K562 (cell line): ENCODE measurements around the gene KRTAP6-1. TPM values are rescaled to one million over a fixed set of nuclear protein-coding genes. Genes with fewer than 3 reads are reported as not detected.

Experiments
- ATAC-seq: fragments of 200-7000 bp; cut with Tn5 transposase; 3 replicates; pipeline ENCODE4 v1.9.1; 2020; ENCODE audit warnings: moderate library complexity
- BruUV-seq: library from RNA; stranded (reverse); fragments of 400-500 nt; replicated peaks from 2 replicates; lab custom pipeline; 2021; lab: Mats Ljungman, UMichigan
- CTCF ChIA-PET: fragments of 300-600 bp; formaldehyde crosslinking; extraction: SDS; loops from one replicate; lab custom pipeline; 2021; ENCODE audit warnings: low intra/inter-chr PET ratio; lab: Yijun Ruan, JAX
- POLR2A ChIA-PET: fragments of 300-600, 350-650 bp; sonication (Branson Sonifier 250); formaldehyde crosslinking; extraction: SDS; loops from one replicate; lab custom pipeline; 2021; ENCODE audit warnings: antibody characterized with exemption, inconsistent platforms; lab: Yijun Ruan, JAX
- DNase-seq, 4 experiments: peaks; one replicate each; pipeline versions ENCODE4 v3.0.0 to v3.0.0-alpha.2; 2011 to 2018; ENCODE audit warnings: low spot score in 3 of 4, mixed read lengths in 3 of 4; ENCODE audit errors: extremely low read depth in 1 of 4
- FAIRE-seq: peaks from 2 replicates; lab custom pipeline; 2011; peaks lifted over from hg19 to GRCh38; lab: Jason Lieb, UNC
- H2AFZ ChIP-seq: 2 replicates; pipeline ENCODE4 v1.6.0; 2011; ENCODE audit warnings: low read depth, low read length, control low read depth, inconsistent platforms
- H3K27ac ChIP-seq: fragments of 200-600 bp; 3 replicates; pipeline ENCODE4 v1.8.0; 2011; ENCODE audit warnings: low read depth, mild to moderate bottlenecking, control low read depth, inconsistent platforms, low read length, moderate library complexity, mixed read lengths; ENCODE audit errors: extremely low read depth
- H3K27me3 ChIP-seq, 2 experiments: fragments of 300-600 bp in 1 of 2; 2 replicates in 1 of 2; 3 replicates in 1 of 2; pipeline versions ENCODE4 v1.6.0 to v1.8.0; 2011; ENCODE audit warnings: inconsistent platforms in 2 of 2, low read length in 2 of 2, mild to moderate bottlenecking in 1 of 2, mixed read lengths in 1 of 2, moderate library complexity in 1 of 2; ENCODE audit not compliant: control insufficient read depth in 2 of 2, insufficient read depth in 2 of 2
- H3K36me3 ChIP-seq: fragments of 300-600 bp; 3 replicates; pipeline ENCODE4 v1.8.0; 2011; ENCODE audit warnings: mild to moderate bottlenecking, low read length, inconsistent platforms; ENCODE audit not compliant: control insufficient read depth, insufficient read depth
- H3K4me1 ChIP-seq, 2 experiments: fragments of 200-600 bp in 1 of 2; replicated peaks in 1 of 2; 2 replicates in 1 of 2; 3 replicates in 1 of 2; pipeline versions ENCODE4 v1.5.1 to v1.8.0; 2011; ENCODE audit warnings: inconsistent platforms in 2 of 2, low read length in 2 of 2, mild to moderate bottlenecking in 1 of 2, mixed read lengths in 1 of 2, moderate library complexity in 1 of 2; ENCODE audit not compliant: control insufficient read depth in 2 of 2, insufficient read depth in 2 of 2
- H3K4me2 ChIP-seq: 2 replicates; pipeline ENCODE4 v1.6.1; 2011; ENCODE audit warnings: low read length, control low read depth, inconsistent platforms, mixed read lengths; ENCODE audit not compliant: insufficient read depth
- H3K4me3 ChIP-seq: fragments of 200-600 bp; sonication (generic), shearing (Covaris generic); 2 replicates; pipeline ENCODE4 v1.5.1; 2016; ENCODE audit warnings: control low read depth, inconsistent platforms
- H3K79me2 ChIP-seq: fragments of 200-600 bp; 3 replicates; pipeline ENCODE4 v1.8.0; 2011; ENCODE audit warnings: low read length, inconsistent platforms; ENCODE audit not compliant: control insufficient read depth, insufficient read depth
- H3K9ac ChIP-seq, 2 experiments: 2 replicates each; pipeline versions ENCODE4 v1.6.0 to v1.6.1; 2011; ENCODE audit warnings: low read depth in 2 of 2, low read length in 2 of 2, control low read depth in 1 of 2, inconsistent platforms in 1 of 2, mild to moderate bottlenecking in 1 of 2, mixed read lengths in 1 of 2; ENCODE audit not compliant: insufficient read depth in 1 of 2
- H3K9me1 ChIP-seq: one replicate; pipeline ENCODE4 v1.6.0; 2011; ENCODE audit warnings: inconsistent platforms, mild to moderate bottlenecking, low read length, moderate library complexity; ENCODE audit not compliant: control insufficient read depth, insufficient read depth
- H3K9me3 ChIP-seq: replicated peaks from 2 replicates; pipeline ENCODE4 v1.5.1; 2011; ENCODE audit warnings: low read depth, low read length, inconsistent platforms; ENCODE audit not compliant: control insufficient read depth, insufficient read depth
- H4K20me1 ChIP-seq: replicated peaks from 2 replicates; pipeline ENCODE4 v1.6.1; 2011; ENCODE audit warnings: low read length, inconsistent platforms, mixed read lengths; ENCODE audit not compliant: control insufficient read depth, insufficient read depth
- COPS2 ChIP-seq: fragments of 450-650 bp; conservative IDR thresholded peaks from 2 replicates; pipeline ENCODE4 v1.6.1; 2016; ENCODE audit warnings: mild to moderate bottlenecking, moderate library complexity
- E2F5 ChIP-seq: sonication (generic); formaldehyde crosslinking; IDR thresholded peaks from 2 replicates; pipeline ENCODE4 v1.8.0; 2022; ENCODE audit warnings: mild to moderate bottlenecking, missing genetic modification reagents
- E4F1 ChIP-seq: fragments of 250-450 bp; sonication (Bioruptor Pico); IDR thresholded peaks from 2 replicates; pipeline ENCODE4 v1.5.0; 2021; ENCODE audit warnings: mild to moderate bottlenecking, borderline replicate concordance
- ETV5 ChIP-seq: sonication (generic); formaldehyde crosslinking; IDR thresholded peaks from 2 replicates; pipeline ENCODE4 v1.4.0; 2020; ENCODE audit warnings: low read depth, mild to moderate bottlenecking, missing genetic modification reagents
- HDAC3 ChIP-seq: fragments of 450-650 bp; IDR thresholded peaks from 2 replicates; pipeline ENCODE4 v1.6.1; 2018; ENCODE audit warnings: borderline replicate concordance, mild to moderate bottlenecking, moderate library complexity; ENCODE audit not compliant: partially characterized antibody
- HEY1 ChIP-seq: fragments of 250-450 bp; sonication (Bioruptor Pico); IDR thresholded peaks from 2 replicates; pipeline ENCODE4 v1.5.0; 2020; ENCODE audit warnings: mild to moderate bottlenecking, moderate library complexity, borderline replicate concordance
- KHSRP ChIP-seq: fragments of 450-650 bp; IDR thresholded peaks from 2 replicates; pipeline ENCODE4 v1.6.1; 2017
- PTBP1 ChIP-seq: fragments of 200-400 bp; formaldehyde crosslinking; IDR thresholded peaks from 2 replicates; pipeline ENCODE4 v1.6.1; 2017; ENCODE audit warnings: low read depth, low read length
- RBM39 ChIP-seq: fragments of 200-400 bp; formaldehyde crosslinking; optimal IDR thresholded peaks from 2 replicates; pipeline ENCODE3; 2018; ENCODE audit warnings: low read depth, low read length
- TEAD1 ChIP-seq, 2 experiments: fragments of 450-650 bp in 1 of 2; sonication (generic) in 1 of 2; formaldehyde crosslinking; IDR thresholded peaks; 2 replicates each; pipeline versions ENCODE4 v1.4.0 to v1.8.0; 2020 to 2022; ENCODE audit warnings: mild to moderate bottlenecking in 2 of 2, missing genetic modification reagents in 1 of 2
- WGBS: fragments of 100-300 bp; shearing (Covaris generic); methylation state at CpG from one replicate; pipeline ENCODE4 v1.1.6; 2016; ENCODE audit warnings: low coverage, mixed read lengths; ENCODE audit not compliant: insufficient coverage; ENCODE audit errors: missing lambda C conversion rate; 5-methylcytosine and 5-hydroxymethylcytosine counted together
- in situ Hi-C: fragments of 300-500 bp; cut with MboI; formaldehyde crosslinking; loops from 4 replicates; pipeline ENCODE4 v1.15.0; 2018; ENCODE audit warnings: inconsistent platforms, mixed read lengths
- intact Hi-C: fragments of 100-400 bp; cut with micrococcal nuclease; formaldehyde crosslinking; loops from 2 replicates; pipeline ENCODE4 v1.14.2; 2022
- polyA plus RNA-seq, 8 experiments: library from polyadenylated mRNA; depleted of rRNA in 4 of 8; stranded (reverse) in 5 of 8; unstranded in 3 of 8; fragments of >200 nt; fragmentation: Nextera tagmentation in 2 of 8; fragmentation: Illumina TruSeq in 1 of 8; extraction: Ambion mirVana in 2 of 8; extraction: Trizol in 1 of 8; gene quantifications; 2 replicates each; pipeline versions ENCODE4 v1.2.1 to v1.2.3, GENCODE V29; 2011 to 2014; ENCODE audit warnings: inconsistent platforms in 1 of 8, missing spikeins in 1 of 8
- total RNA-seq, 7 experiments: library from RNA; depleted of rRNA in 6 of 7; stranded (reverse); fragments of >200 nt in 6 of 7; fragmentation: Illumina TruSeq in 2 of 7; extraction: Trizol in 2 of 7; gene quantifications; 2 replicates each; pipeline versions ENCODE4 v1.2.1 to v1.2.3, GENCODE V29; 2011 to 2021; ENCODE audit warnings: low replicate concordance in 1 of 7

The KRTAP6-1 gene
- total and polyA plus RNA-seq, 9 of the 15 experiments (the other 6 are each of a cell fraction or from before 2014, with no cell fraction given) = not detected

GRCh38 chr21:30623362-30623761 is 9.6 kb upstream of the KRTAP6-1 start:
- Histone ChIP-seq H3K36me3 (no peaks in the 10 kb centered on the region), H3K9me1 (no peaks in the 10 kb centered on the region), H3K27ac (no peak overlapping the region), H3K27me3 (no peaks in the 10 kb centered on the region), H3K9ac (no peak overlapping the region), H3K9me3 (no peaks in the 10 kb centered on the region), H4K20me1 (no peaks in the 10 kb centered on the region), H2AFZ (no peak overlapping the region), H3K79me2 (no peaks in the 10 kb centered on the region), H3K4me2 (no peak overlapping the region), H3K4me3 (no peak overlapping the region), H3K4me1 (no peaks in the 10 kb centered on the region)
- TF ChIP-seq E2F5 (CRISPR knock-in tag) (no peak), RBM39 (no peak), TEAD1 (CRISPR knock-in tag; IDR thresholded peaks at IDR 0.05) (no peak), ETV5 (CRISPR knock-in tag) (no peak), COPS2 (no peak), HDAC3 (no peak), KHSRP (no peak), PTBP1 (no peak), HEY1 (CRISPR knock-in tag) (no peak), E4F1 (CRISPR knock-in tag) (no peak)
- ChIA-PET POLR2A (interaction anchor here (0.7 kb wide), 1 partner anchor 744 kb away, joined by 3 read pairs; no protein-coding TSS in a partner anchor), CTCF (no interaction called here)
- WGBS = 4% methylated on average over 3 of the region's 3 CpGs
- DNase-seq (no peak), FAIRE-seq (no peak), ATAC-seq (no peak)
- in situ Hi-C loops (no loop called here), intact Hi-C loops (no loop called here)
- no TSS peak for BruUV-seq
